ENCODE measurements around the gene ANKRD65. TPM values are rescaled to one million over a fixed set of nuclear protein-coding genes. Genes with fewer than 3 reads are reported as not detected.
"Not testable (repeated sequence)": the region's sequence is repeated elsewhere in the genome, so short reads cannot be mapped to it uniquely, and the experiment has no call there.

The ANKRD65 gene
- total RNA-seq, 1 donor from 2014 or later, result 0.15 TPM

GRCh38 chr1:1403653-1404052 is 17.4 kb downstream of the ANKRD65 start:
- H3K4me1 Mint-ChIP-seq, result peaks cover 27% of the 10 kb centered on the region
- no peak for TF ChIP-seq EZH2phosphoT487 (IDR thresholded peaks at IDR 0.05)
- TF ChIP-seq CTCF (IDR thresholded peaks at IDR 0.05), result no peak
- no peak for TF ChIP-seq EZH2 (IDR thresholded peaks at IDR 0.05)
- H3K9me3 Mint-ChIP-seq, result no peaks in the 10 kb centered on the region
- H3K27me3 Mint-ChIP-seq (ENCODE audit: insufficient read depth, low read depth), result peaks cover 9% of the 10 kb centered on the region
- Histone ChIP-seq H3F3A (ENCODE audit: low read depth) (peaks cover 60% of the 10 kb centered on the region), H3K27me3 (no peaks in the 10 kb centered on the region), H3K4me3 (no peak overlapping the region), H3K9me3 (ENCODE audit: low read depth) (no peaks in the 10 kb centered on the region), H3K9ac (no peak overlapping the region), H4K20me1 (ENCODE audit: low read depth) (peaks cover 34% of the 10 kb centered on the region), H2AFZ (replicated peaks) (no peak overlapping the region), H3K4me1 (peaks cover 21% of the 10 kb centered on the region), H3K4me2 (no peak overlapping the region), H3K36me3 (peaks cover 10% of the 10 kb centered on the region), H3K79me2 (ENCODE audit: low read depth) (peaks cover 74% of the 10 kb centered on the region), H3K27ac (no peak overlapping the region)
- peaks cover 29% of the 10 kb centered on the region for H3K36me3 Mint-ChIP-seq
- peak overlapping the region; percentile 42 for H3K4me3 Mint-ChIP-seq
- no peak overlapping the region for H3K27ac Mint-ChIP-seq
- no peak for DNase-seq (ENCODE audit: low spot score)

GRCh38 chr1:1402901-1403392 is 18.1 kb downstream of the ANKRD65 start:
- Mint-ChIP-seq H3K27me3 (ENCODE audit: insufficient read depth, low read depth) (peaks cover 10% of the 10 kb centered on the region), H3K36me3 (peaks cover 30% of the 10 kb centered on the region), H3K4me3 (peak overlapping the region; percentile 96), H3K4me1 (peaks cover 27% of the 10 kb centered on the region)
- H3K4me1 ChIP-seq, result peaks cover 17% of the 10 kb centered on the region
- not testable (repeated sequence) for H3K27me3 ChIP-seq; H3K27ac Mint-ChIP-seq; H3K9ac ChIP-seq; DNase-seq (ENCODE audit: low spot score); H3K27ac ChIP-seq; H3K9me3 Mint-ChIP-seq; H3K4me3 ChIP-seq; H3K9me3 ChIP-seq (ENCODE audit: low read depth); H3K4me2 ChIP-seq; H2AFZ ChIP-seq (replicated peaks)
- peaks cover 27% of the 10 kb centered on the region for H4K20me1 ChIP-seq (ENCODE audit: low read depth)
- peaks cover 74% of the 10 kb centered on the region for H3K79me2 ChIP-seq (ENCODE audit: low read depth)
- peaks cover 54% of the 10 kb centered on the region for H3F3A ChIP-seq (ENCODE audit: low read depth)
- H3K36me3 ChIP-seq, result peaks cover 10% of the 10 kb centered on the region

GRCh38 chr1:1402072-1402900 is 18.8 kb downstream of the ANKRD65 start:
- Mint-ChIP-seq H3K27me3 (ENCODE audit: insufficient read depth, low read depth) (peaks cover 8% of the 10 kb centered on the region), H3K9me3 (no peaks in the 10 kb centered on the region), H3K4me1 (peaks cover 27% of the 10 kb centered on the region), H3K4me3 (peak overlapping the region; percentile 96), H3K27ac (no peak overlapping the region), H3K36me3 (peaks cover 30% of the 10 kb centered on the region)
- peaks cover 22% of the 10 kb centered on the region for H4K20me1 ChIP-seq (ENCODE audit: low read depth)
- H3K36me3 ChIP-seq, result peaks cover 10% of the 10 kb centered on the region
- no peak overlapping the region for H3K4me2 ChIP-seq
- H3K27ac ChIP-seq, result no peak overlapping the region
- peak; percentile 77 for DNase-seq (ENCODE audit: low spot score)
- no peaks in the 10 kb centered on the region for H3K9me3 ChIP-seq (ENCODE audit: low read depth)
- H3F3A ChIP-seq (ENCODE audit: low read depth), result peaks cover 54% of the 10 kb centered on the region
- TF ChIP-seq EZH2 (IDR thresholded peaks at IDR 0.05) (no peak), CTCF (IDR thresholded peaks at IDR 0.05) (peak; percentile 67)
- H3K4me1 ChIP-seq, result peaks cover 19% of the 10 kb centered on the region
- H3K9ac ChIP-seq, result no peak overlapping the region
- no peak overlapping the region for H2AFZ ChIP-seq (replicated peaks)
- H3K79me2 ChIP-seq (ENCODE audit: low read depth), result peaks cover 74% of the 10 kb centered on the region
- no peaks in the 10 kb centered on the region for H3K27me3 ChIP-seq
- no peak overlapping the region for H3K4me3 ChIP-seq

GRCh38 chr1:1401457-1402010 is 19.5 kb downstream of the ANKRD65 start:
- DNase-seq (ENCODE audit: low spot score), result no peak
- H3K27me3 Mint-ChIP-seq (ENCODE audit: insufficient read depth, low read depth), result peaks cover 8% of the 10 kb centered on the region
- Histone ChIP-seq H3K27me3 (no peaks in the 10 kb centered on the region), H3K9me3 (ENCODE audit: low read depth) (no peaks in the 10 kb centered on the region), H3F3A (ENCODE audit: low read depth) (peaks cover 53% of the 10 kb centered on the region), H3K9ac (no peak overlapping the region), H3K27ac (no peak overlapping the region), H3K36me3 (peaks cover 10% of the 10 kb centered on the region), H3K4me1 (peaks cover 19% of the 10 kb centered on the region), H2AFZ (replicated peaks) (no peak overlapping the region), H3K79me2 (ENCODE audit: low read depth) (peaks cover 74% of the 10 kb centered on the region), H3K4me3 (no peak overlapping the region), H4K20me1 (ENCODE audit: low read depth) (peaks cover 22% of the 10 kb centered on the region), H3K4me2 (no peak overlapping the region)
- peaks cover 30% of the 10 kb centered on the region for H3K36me3 Mint-ChIP-seq
- H3K4me3 Mint-ChIP-seq, result peak overlapping the region; percentile 96
- peaks cover 27% of the 10 kb centered on the region for H3K4me1 Mint-ChIP-seq
- no peaks in the 10 kb centered on the region for H3K9me3 Mint-ChIP-seq
- H3K27ac Mint-ChIP-seq, result no peak overlapping the region
- TF ChIP-seq EZH2phosphoT487 (IDR thresholded peaks at IDR 0.05) (no peak), CTCF (IDR thresholded peaks at IDR 0.05) (no peak), EZH2 (IDR thresholded peaks at IDR 0.05) (no peak)

Data from neural progenitor cell (in vitro differentiated cells).